CD4-positive, alpha-beta T cell treated with Interferon gamma for 1 hour (primary cell): ENCODE measurements around the gene SPDYE3.
A peak's percentile ranks its signal among the peaks of the same experiment; 100 is the strongest.
"Not testable (repeated sequence)": the region's sequence is repeated elsewhere in the genome, so short reads cannot be mapped to it uniquely, and the experiment has no call there.

ENCODE experiments used
- DNase-seq: peaks from one replicate; pipeline ENCODE4 v3.0.0-alpha.2; 2020

Gene SPDYE3

DNA sequence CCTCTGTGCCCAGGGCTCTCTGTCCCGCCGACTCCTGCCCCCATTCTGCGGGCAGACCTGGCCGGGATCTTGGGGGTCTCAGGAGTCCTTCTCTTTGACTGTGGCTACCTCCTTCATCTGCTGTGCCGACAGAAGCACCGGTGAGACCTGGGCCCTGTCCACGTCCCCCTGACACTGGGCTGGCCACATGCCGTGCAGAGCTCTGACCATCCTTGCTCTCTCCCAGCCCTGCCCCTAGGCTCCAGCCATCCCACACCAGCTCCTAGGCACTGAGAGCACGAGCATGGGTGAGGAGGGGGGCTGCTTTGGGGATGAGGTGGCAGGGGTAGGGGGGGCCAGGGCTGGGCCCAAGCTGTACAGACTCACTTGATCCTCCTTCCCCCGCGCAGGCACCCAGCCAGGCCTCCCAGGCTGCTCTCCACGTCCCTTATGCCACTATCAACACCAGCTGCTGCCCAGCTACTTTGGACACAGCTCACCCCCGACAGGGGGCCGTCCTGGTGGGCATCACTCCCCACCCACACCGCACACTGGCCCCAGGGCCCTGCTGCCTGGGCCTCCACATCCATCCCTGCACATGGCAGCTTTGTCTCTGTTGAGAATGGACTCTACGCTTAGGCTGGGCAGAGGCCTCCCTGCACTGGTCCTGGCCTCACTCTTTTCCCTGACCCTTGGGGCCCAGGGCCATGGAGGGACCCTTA is 45.6 kb downstream of the SPDYE3 start:
- no peak for DNase-seq

DNA sequence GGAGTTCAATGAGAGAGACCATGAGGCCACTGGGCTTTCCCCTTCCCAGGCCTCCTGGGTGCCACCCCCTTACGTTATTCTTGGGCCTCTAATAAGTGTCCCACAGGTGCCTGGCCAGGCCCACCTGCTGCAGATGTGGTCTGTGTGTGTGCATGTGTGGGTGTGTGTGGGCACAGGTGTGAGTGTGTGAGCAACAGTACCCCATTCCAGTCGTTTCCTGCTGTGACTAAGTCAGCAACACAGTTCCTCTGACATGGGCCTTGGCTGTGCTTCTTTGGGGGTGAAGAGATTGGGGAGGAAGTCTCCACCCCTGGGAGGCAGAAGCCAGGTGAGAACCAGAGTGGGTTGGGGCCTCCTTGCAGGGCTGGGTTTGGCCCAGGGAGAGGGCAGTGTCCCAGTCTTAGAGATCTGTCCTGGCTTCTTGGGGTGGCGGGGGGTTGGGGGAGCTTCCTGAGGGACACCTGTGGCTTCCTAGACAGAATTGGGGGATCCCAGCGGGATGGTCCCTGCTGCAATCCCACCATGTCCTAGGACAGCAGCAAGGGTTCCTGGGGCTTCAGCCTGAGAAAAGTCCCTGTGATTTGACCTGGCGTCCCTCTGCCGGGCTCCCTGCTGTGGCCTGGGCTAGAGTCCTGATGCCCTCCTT is 46.3 kb downstream of the SPDYE3 start:
- DNase-seq: peak; percentile 42

DNA sequence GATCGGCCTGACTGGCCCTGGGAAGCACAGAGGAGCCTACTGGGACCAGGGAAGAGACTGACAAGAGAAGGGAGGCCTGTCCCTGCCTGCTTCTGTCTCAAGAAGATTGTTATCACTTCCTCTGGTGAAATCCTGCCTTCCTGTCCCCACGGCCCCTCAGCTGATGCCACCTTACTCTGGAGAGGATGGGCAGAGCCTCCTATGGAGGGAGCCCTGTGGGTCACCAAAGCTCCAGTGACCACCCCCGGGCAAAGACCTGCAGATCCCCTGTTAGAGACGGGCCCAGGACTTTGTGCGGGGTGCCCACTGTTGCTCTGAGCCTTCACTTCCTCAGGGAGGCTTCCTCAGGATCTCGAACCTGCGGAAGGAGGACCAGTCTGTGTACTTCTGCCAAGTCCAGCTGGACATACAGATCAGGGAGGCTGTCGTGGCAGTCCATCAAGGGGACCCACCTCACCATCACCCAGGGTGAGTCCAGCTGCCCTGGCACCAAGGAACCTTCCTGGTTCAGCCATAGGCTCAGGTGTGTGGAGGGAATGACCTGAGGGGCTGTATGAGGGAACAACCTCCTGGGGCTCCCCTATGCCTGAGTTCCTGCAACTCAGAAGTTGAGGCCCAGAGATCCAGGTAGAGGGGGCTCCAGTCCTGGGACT is 49.0 kb downstream of the SPDYE3 start:
- DNase-seq: no peak

DNA sequence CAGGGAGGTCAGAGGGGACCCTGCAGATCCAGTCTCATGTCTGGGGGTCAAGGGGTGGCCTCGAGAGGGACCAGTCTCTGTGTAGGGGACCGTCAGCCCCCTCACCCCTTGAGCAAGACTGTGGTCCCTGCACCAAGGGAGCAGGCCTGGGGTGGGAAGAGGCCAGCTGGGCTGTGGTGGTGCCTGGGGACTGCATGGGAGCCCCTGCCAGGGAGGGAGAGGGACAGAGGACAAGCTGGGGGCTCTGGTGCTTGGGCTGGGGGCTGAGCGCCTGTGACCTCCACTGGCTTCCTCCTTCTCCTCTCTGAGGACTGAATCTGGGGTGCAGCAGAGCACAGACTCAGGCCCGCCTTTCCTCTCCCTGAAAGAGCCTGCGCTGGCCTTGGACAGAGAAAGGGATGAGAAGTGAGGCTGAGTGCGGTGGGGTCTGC is 49.6 kb downstream of the SPDYE3 start:
- no peak for DNase-seq

DNA sequence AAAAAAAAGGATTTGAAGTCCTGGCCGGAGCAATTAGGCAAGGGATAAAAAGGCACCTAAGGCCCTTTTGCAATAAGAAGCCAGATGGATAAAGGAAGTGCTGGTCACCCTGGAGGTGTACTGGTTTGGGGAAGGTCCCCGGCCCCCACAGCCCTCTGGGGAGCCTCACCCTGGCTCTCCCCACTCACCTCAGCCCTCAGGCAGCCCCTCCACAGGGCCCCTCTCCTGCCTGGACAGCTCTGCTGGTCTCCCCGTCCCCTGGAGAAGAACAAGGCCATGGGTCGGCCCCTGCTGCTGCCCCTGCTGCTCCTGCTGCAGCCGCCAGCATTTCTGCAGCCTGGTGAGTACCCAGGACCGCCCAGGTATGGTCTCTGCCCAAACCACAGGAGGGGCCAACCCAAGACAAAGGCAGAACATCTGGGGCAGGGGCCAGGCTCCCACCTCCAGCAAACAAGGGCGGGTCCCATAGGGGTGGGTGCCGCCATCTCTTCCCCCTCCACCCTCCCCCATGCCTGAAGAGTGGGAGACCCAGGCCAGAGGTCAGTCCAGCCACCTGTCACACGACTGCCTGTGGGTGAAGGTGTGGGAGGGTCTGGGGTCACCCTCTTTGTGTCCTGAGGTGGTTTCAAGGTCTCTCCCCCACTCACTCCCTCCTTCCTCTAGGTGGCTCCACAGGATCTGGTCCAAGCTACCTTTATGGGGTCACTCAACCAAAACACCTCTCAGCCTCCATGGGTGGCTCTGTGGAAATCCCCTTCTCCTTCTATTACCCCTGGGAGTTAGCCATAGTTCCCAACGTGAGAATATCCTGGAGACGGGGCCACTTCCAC is 50.7 kb downstream of the SPDYE3 start, which contains the start of gene PILRB:
Gene PILRB (plus strand): TSS at position 91 of the 830 bp plus-strand sequence. CDS start 186 bp downstream, at position 277.
- DNase-seq: no peak

DNA sequence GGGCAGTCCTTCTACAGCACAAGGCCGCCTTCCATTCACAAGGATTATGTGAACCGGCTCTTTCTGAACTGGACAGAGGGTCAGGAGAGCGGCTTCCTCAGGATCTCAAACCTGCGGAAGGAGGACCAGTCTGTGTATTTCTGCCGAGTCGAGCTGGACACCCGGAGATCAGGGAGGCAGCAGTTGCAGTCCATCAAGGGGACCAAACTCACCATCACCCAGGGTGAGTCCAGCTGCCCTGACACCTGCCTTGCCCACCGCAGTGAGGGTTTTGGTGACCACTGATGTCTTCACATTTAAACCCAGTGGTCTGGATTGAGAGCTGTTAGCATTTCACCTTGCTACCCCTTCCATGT is 51.3 kb downstream of the SPDYE3 start:
- no peak for DNase-seq

DNA sequence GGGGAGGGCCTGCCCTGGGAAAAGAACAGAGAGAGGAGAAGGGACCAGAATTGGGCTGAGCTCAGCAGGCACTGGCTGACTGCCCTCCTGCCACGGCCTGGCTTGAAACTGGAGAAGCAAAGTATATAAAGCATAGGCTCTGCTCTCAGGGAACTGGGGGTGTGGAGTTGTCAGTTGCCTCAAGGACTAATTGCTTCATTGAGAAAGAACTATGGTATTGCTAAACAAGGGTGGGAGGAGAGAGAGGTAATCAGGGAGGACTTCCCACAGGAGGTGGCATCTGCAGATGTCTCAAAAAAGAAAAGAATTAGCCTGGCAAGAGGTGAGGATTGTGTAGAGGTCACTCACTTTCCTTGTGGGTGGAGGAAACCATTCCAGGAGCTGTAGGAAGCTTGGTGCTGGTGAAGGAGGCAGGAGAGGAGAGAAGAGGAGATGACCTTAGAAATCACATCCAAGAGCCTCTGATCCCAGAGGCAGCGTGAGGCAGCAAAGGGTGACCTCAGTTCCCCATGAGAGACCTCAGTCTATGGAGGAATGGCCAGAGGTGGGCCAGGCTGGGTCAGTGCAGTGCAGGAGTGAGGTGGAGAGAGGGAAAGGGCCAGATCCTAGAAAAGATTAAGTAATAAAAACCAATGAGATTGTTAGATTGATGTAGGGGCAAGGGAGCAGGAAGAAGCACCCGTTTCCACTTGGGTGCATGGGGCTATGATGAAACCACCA is 52.8 kb downstream of the SPDYE3 start:
- DNase-seq: no peak

DNA sequence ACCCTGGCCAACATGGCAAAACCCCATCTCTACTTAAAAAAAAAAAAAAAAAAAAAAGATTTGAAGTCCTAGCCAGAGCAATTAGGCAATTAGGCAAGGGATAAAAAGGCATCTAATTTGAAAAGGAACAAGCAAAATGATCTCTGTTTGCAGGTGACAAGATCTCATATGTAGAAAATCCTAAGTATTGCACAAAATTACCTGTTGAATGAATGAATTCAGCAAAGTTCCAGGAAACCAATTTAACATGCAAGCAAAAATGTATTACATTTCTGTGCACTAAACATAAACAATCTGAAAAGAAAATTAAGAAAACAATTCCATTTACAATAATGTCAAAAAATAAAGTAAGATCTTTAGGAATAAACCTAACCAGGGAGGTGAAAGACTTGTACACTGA is 55.6 kb downstream of the SPDYE3 start:
- no peak for DNase-seq

DNA sequence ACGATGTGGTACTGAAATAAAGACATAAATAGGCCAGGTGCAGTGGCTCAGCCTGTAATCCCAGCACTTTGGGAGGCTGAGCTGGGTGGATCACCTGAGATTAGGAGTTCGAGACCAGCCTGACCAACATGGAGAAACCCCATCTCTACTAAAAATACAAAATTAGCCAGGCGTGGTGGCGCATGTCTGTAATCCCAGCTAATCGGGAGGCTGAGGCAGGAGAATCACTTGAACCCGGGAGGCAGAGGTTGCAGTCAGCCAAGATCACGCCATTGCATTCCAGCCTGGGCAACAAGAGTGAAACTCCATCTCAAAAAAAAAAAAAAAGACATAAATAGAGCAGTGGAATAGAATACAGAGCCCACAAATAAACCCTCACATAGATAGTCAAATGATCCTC is 56.3 kb downstream of the SPDYE3 start:
- not testable (repeated sequence) for DNase-seq

DNA sequence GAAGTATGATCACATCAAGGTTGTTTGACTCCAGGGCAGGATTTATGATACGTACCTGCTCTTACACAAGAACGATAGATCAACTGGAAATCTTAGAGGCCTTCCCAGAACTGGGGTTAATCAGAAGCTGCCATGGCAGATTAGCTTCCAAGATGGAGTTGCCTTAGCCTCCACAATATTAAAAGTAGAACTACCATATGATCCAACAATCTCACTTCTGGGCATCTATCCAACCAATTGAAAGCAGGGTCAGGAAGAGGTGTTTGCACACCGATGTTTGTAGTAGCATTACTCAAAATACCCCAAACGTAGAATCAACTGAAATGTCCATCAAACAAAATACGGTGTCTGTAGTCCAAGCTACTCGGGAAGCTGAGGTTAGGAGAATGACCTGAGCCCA is 57.0 kb downstream of the SPDYE3 start:
- no peak for DNase-seq

DNA sequence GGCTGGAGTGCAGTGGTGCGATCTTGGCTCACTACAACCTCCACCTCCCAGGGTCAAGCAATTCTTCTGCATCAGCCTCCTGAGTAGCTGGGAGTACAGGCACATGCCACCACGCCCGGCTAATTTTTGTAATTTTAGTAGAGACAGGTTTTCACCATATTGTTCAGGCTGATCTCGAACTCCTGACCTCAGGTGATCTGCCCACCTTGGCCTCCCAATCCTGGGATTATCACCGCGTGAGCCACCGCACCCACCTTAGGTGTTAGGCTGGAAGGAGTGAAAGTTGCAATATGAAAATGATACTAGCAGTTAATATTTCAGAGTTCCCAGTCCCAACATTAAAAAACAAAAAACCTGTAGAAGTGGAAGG is 58.5 kb downstream of the SPDYE3 start:
- not testable (repeated sequence) for DNase-seq

DNA sequence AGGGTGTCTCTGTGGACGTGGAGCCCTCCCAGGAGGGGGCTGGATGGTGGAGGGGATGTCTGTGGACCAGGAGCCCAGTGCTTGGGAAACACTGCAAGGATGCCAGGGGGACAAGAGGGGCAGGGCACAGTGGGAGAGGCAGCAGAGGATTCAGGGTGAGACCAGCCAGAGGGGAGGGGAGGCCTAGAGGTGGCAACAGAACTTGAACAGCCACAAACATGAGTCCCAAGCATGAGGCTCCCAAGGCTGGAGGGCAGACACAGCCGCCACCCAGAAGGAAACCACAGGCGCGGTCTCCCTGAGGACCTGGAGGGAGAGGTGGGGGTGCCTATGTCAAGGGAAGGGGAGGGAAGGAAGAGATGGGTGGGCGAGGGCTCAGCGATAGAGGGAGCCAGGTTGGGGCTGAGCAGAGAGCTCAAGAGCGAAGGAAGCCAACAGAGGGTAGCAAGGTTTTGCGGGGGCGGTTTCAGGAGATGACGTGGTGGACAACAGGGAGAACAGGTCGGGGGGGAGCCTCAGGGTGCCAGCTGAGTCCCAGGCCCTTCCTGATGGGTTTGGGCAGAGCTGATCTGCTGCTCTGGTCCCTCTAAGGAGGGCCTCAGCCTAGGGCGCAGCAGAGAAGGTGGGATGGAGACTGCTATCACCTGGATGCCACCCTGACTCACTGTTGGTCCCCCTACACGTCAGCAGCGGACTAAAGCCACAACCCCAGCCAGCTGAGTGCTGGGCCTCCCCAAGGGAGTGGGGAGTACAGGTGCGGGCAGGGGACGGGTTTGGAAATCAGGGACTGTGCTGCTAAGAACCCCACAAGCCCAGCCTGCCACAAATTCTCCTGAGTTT is 59.1 kb downstream of the SPDYE3 start:
- no peak for DNase-seq

DNA sequence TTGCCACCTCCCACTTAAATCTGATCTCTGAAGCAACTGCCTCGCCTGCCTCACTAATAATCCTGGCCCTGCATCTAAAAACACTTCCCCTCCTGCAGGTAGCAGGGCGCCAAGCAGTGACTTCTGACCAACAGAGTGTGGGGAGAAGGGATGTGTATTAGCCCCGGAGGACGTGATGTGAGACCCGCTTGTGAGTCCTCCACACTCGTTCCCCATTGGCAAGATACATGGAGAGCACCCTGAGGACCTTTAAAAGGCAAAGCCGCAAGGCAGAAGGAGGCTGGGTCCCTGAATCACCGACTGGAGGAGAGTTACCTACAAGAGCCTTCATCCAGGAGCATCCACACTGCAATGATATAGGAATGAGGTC is 59.7 kb downstream of the SPDYE3 start:
- no peak for DNase-seq

DNA sequence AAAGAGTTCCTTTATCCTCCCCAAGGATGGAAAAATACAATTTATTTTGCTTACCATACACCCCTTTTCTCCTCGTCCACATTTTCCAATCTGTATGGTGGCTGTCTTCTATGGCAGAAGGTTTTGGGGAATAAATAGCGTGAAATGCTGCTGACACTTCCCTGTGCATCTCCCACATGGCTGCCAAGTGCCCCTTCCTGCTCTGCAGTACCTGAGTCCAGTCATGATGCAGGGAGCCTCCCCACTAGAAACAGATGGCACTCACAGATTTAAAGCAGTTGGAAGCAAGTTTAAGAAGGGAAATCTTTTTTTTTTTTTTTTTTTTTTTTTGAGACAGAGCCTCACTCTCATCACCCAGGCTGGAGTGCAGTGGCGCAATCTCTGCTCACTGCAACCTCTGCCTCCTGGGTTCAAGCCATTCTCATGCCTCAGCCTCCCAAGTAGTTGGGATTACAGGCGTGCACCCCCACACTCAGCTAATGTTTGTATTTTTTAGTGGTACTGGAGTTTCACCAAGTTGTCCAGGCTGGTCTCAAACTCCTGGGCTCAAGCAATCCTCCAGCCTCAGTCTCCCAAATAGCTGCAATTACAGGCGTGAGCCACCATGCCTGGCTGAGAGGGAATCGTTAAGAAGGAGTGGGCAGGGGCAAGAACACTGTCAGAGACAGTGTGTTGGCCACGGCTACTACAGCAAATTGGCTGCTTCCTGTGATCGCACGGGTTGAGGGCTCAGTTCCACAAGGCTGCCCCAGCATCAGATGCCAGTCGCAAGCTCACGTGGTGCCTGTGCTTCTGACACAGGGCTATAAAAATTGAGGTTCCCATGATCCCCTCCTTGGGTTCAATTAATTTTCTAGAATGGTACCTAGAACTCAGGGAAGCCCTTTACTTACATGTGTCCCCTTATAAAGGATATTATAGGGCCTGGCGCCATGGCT is 60.4 kb downstream of the SPDYE3 start:
- DNase-seq: peak; percentile 66

DNA sequence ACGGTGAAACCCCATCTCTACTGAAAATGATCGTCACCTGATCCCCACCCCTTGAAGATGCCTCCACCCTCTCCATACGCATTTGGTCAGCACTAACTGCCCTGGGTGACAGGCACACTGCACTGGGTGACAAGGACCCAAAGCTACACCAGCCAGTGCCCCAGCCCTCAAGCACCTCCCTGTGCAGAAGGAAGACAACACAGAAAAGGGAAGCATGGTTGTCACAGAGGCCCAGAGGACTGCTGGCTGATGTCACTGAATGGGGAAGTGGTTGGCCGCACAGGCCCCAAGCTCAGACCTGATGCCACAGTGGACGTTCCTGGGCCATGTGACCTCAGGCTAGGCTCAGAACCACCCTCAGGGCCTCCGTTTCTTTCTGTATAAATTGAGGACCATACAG is 61.6 kb downstream of the SPDYE3 start:
- peak; percentile 89 for DNase-seq

DNA sequence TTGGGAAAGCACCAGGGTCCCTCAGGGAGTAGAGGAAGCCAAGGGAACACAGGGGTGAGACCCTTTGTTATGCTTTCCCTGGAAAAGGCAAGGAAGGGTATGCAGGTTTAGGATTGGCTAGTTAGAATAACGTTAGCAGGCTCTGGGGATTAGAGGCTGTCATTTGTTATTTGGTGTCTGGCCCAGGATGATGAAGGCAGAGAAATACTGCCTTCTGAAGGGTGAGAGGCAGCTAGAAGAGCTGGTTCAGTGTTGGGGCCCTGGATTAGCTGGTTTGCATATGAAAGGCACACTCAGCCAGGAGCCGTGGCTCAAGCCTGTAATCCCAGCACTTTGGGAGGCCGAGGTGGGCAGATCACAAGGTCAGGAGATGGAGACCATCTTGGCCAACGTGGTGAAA is 62.8 kb downstream of the SPDYE3 start:
- no peak for DNase-seq

DNA sequence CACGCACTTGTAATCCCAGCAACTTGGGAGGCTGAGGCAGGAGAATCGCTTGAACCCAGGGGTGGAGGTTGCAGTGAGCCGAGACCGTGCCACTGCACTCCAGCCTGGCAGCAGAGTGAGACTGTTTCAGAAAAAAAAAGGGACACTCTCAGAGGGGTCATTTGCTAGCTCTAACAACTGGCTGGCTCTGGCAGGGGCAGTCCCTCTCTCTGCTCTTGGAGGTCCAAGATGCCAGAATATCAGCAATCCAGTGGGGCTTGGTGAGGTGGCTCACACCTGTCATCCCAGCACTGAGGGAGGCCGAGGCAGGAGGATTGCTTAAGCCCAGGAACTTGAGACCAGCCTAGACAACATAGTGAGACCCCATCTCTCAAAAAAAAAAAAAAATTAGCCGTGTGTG is 63.2 kb downstream of the SPDYE3 start:
- no peak for DNase-seq

DNA sequence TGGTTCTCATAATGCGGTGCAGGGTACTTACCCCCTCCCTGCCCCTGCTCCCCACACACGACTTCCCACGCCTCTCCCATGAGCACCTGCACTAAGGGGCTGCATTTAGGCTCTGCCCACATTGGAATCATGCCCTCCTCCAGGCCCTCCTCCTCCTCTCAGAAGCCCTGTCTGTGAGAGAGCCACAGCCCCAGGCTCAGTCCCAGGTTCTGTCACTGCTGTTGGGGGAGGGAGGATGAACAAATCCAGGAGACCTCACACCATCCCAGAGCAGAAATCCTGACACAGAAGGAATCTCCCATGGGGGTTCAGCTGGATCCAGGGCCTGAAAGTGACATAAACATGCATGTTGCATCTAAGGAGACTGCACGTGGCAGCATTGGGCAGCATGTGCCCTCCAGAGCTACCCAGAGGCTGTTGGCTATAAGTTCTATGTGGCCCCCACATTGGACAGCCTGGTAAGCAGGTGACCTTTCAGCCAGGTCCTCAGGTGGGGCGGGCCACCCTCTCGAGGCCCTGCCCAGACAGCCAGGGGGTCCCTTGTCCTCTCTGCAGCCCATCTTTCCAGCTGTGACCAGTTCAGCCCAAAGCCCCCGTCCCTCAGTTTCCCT is 64.2 kb downstream of the SPDYE3 start:
- no peak for DNase-seq
